ENCODE data around the gene KCNAB1.
"Not testable (repeated sequence)": the region's sequence is repeated elsewhere in the genome, so short reads cannot be mapped to it uniquely, and the experiment has no call there.

Gene KCNAB1

GRCh38 chr3:156180077-156180476, 59.7 kb downstream of the KCNAB1 start:
- DNase-seq = no peak

- DNase-seq = no peak
Observed at GRCh38 chr3:156181509-156181908, 61.1 kb downstream of the KCNAB1 start.

- DNase-seq = no peak
Observed at GRCh38 chr3:156183396-156183795, 63.0 kb downstream of the KCNAB1 start.

- no peak for DNase-seq
Observed at GRCh38 chr3:156184156-156184555, 63.8 kb downstream of the KCNAB1 start.

- no peak for DNase-seq
Observed at GRCh38 chr3:156187146-156187769, 66.9 kb downstream of the KCNAB1 start.

- no peak for DNase-seq
Observed at GRCh38 chr3:156188757-156189156, 68.4 kb downstream of the KCNAB1 start.

- DNase-seq = no peak
Observed at GRCh38 chr3:156189927-156190326, 69.5 kb downstream of the KCNAB1 start.

- not testable (repeated sequence) for DNase-seq
Observed at GRCh38 chr3:156194945-156195344, 74.6 kb downstream of the KCNAB1 start.

- DNase-seq = not testable (repeated sequence)
Observed at GRCh38 chr3:156197152-156197551, 76.8 kb downstream of the KCNAB1 start.

GRCh38 chr3:156201411-156202405, 81.3 kb downstream of the KCNAB1 start:
- DNase-seq = no peak

- no peak for DNase-seq
Observed at GRCh38 chr3:156206157-156206556, 85.8 kb downstream of the KCNAB1 start.

- DNase-seq = no peak
Observed at GRCh38 chr3:156207802-156208685, 87.7 kb downstream of the KCNAB1 start.

- DNase-seq = no peak
Observed at GRCh38 chr3:156209631-156210335, 89.4 kb downstream of the KCNAB1 start.

- DNase-seq = no peak
Observed at GRCh38 chr3:156211583-156211982, 91.2 kb downstream of the KCNAB1 start.

GRCh38 chr3:156214676-156215075, 94.3 kb downstream of the KCNAB1 start:
- DNase-seq = no peak

GRCh38 chr3:156215751-156216150, 95.4 kb downstream of the KCNAB1 start:
- no peak for DNase-seq

- DNase-seq = no peak
Observed at GRCh38 chr3:156216216-156216615, 95.8 kb downstream of the KCNAB1 start.

- no peak for DNase-seq
Observed at GRCh38 chr3:156216852-156217251, 96.5 kb downstream of the KCNAB1 start.

GRCh38 chr3:156217674-156218352, 97.4 kb downstream of the KCNAB1 start:
- no peak for DNase-seq

- DNase-seq = no peak
Observed at GRCh38 chr3:156218353-156218744, 98.0 kb downstream of the KCNAB1 start.

GRCh38 chr3:156222381-156222780, 102.0 kb downstream of the KCNAB1 start:
- not testable (repeated sequence) for DNase-seq

GRCh38 chr3:156224046-156224445, 103.7 kb downstream of the KCNAB1 start:
- DNase-seq = not testable (repeated sequence)
